K562 (cell line): ENCODE measurements around the gene MS4A2. TPM values are rescaled to one million over a fixed set of nuclear protein-coding genes. Genes with fewer than 3 reads are reported as not detected.
A peak's percentile ranks its signal among the peaks of the same experiment; 100 is the strongest.

Source experiments
- CBFA2T2 ChIP-seq: fragments of 450-650 bp; conservative IDR thresholded peaks from 2 replicates; pipeline ENCODE4 v1.6.1; 2017; ENCODE audit warnings: mild to moderate bottlenecking
- CBFA2T3 ChIP-seq: fragments of 450-650 bp; IDR thresholded peaks from 2 replicates; pipeline ENCODE4 v1.6.1; 2017
- DMBX1 ChIP-seq: fragments of 250-450 bp; sonication (Bioruptor Pico); IDR thresholded peaks from 2 replicates; pipeline ENCODE4 v1.8.0; 2022; ENCODE audit warnings: inconsistent platforms, mild to moderate bottlenecking, moderate library complexity, borderline replicate concordance
- EP300 ChIP-seq: IDR thresholded peaks from 2 replicates; pipeline ENCODE4 v1.6.1; 2012; ENCODE audit warnings: low read length, improper control_type of control experiment
- FOXM1 ChIP-seq, 2 experiments: fragments of 450-650 bp in 1 of 2; sonication (generic) in 1 of 2; formaldehyde crosslinking in 1 of 2; IDR thresholded peaks; 2 replicates each; pipeline versions ENCODE4 v1.6.1 to v1.9.0; 2017 to 2022; ENCODE audit warnings: low read depth in 2 of 2, mild to moderate bottlenecking in 2 of 2, missing genetic modification reagents in 1 of 2, moderate library complexity in 1 of 2
- MCM5 ChIP-seq: fragments of 450-650 bp; IDR thresholded peaks from 2 replicates; pipeline ENCODE4 v1.6.1; 2016; ENCODE audit warnings: low read depth
- MECOM ChIP-seq: fragments of 250-450 bp; sonication (Bioruptor Pico); IDR thresholded peaks from 2 replicates; pipeline ENCODE4 v1.8.0; 2022; ENCODE audit warnings: inconsistent platforms
- NBN ChIP-seq: fragments of 450-650 bp; IDR thresholded peaks from 2 replicates; pipeline ENCODE4 v1.6.1; 2016; ENCODE audit warnings: low read depth, mild to moderate bottlenecking
- NCOR1 ChIP-seq: fragments of 450-650 bp; IDR thresholded peaks from 2 replicates; pipeline ENCODE4 v1.6.1; 2016; ENCODE audit warnings: mild to moderate bottlenecking, moderate library complexity
- SETDB1 ChIP-seq: IDR thresholded peaks from one replicate; pipeline ENCODE4 v1.6.1; 2012; ENCODE audit warnings: low read length, control low read depth, inconsistent platforms
- TRIM24 ChIP-seq, 2 experiments: fragments of 450-650 bp; IDR thresholded peaks; 2 replicates each; pipeline ENCODE4 v1.6.1; 2016
- ZEB2 ChIP-seq: fragments of 450-650 bp; IDR thresholded peaks from 2 replicates; pipeline ENCODE4 v1.6.1; 2016
- ZNF232 ChIP-seq: sonication (generic); formaldehyde crosslinking; IDR thresholded peaks from 2 replicates; pipeline ENCODE4 v1.8.0; 2022; ENCODE audit warnings: mild to moderate bottlenecking, missing genetic modification reagents
- ZNF41 ChIP-seq: fragments of 250-450 bp; sonication (Bioruptor Pico); conservative IDR thresholded peaks from 2 replicates; pipeline ENCODE4 v1.4.0; 2020; ENCODE audit warnings: mild to moderate bottlenecking
- polyA plus RNA-seq, 8 experiments: library from polyadenylated mRNA; depleted of rRNA in 4 of 8; stranded (reverse) in 5 of 8; unstranded in 3 of 8; fragments of >200 nt; fragmentation: Nextera tagmentation in 2 of 8; fragmentation: Illumina TruSeq in 1 of 8; extraction: Ambion mirVana in 2 of 8; extraction: Trizol in 1 of 8; gene quantifications; 2 replicates each; pipeline versions ENCODE4 v1.2.1 to v1.2.3, GENCODE V29; 2011 to 2014; ENCODE audit warnings: inconsistent platforms in 1 of 8, missing spikeins in 1 of 8
- total RNA-seq, 7 experiments: library from RNA; depleted of rRNA in 6 of 7; stranded (reverse); fragments of >200 nt in 6 of 7; fragmentation: Illumina TruSeq in 2 of 7; extraction: Trizol in 2 of 7; gene quantifications; 2 replicates each; pipeline versions ENCODE4 v1.2.1 to v1.2.3, GENCODE V29; 2011 to 2021; ENCODE audit warnings: low replicate concordance in 1 of 7
- TF ChIP-seq, protein P1 (sequence below): fragments of 450-650 bp; IDR thresholded peaks from 2 replicates; pipeline ENCODE4 v1.6.1; 2016; ENCODE audit warnings: mild to moderate bottlenecking, moderate library complexity
- TF ChIP-seq, protein P2 (sequence below), 2 experiments: IDR thresholded peaks; 2 replicates each; pipeline ENCODE4 v1.6.1; 2011; ENCODE audit warnings: borderline replicate concordance in 1 of 2, control low read depth in 1 of 2, low read depth in 1 of 2, low read length in 1 of 2, mild to moderate bottlenecking in 1 of 2, mixed read lengths in 1 of 2, moderate library complexity in 1 of 2; ENCODE audit not compliant: insufficient read depth in 1 of 2, insufficient read length in 1 of 2, poor library complexity in 1 of 2, severe bottlenecking in 1 of 2; ENCODE audit errors: extremely low read depth in 1 of 2
- TF ChIP-seq, protein P3 (sequence below): fragments of 250-450 bp; sonication (Bioruptor Pico); IDR thresholded peaks from 2 replicates; pipeline ENCODE4 v1.8.0; 2022; ENCODE audit warnings: moderate library complexity, mild to moderate bottlenecking, inconsistent platforms

The MS4A2 gene
- total and polyA plus RNA-seq, 9 of the 15 experiments (the other 6 are each of a cell fraction or from before 2014, with no cell fraction given): 0.06 to 5.7 (median 0.86) TPM

DNA sequence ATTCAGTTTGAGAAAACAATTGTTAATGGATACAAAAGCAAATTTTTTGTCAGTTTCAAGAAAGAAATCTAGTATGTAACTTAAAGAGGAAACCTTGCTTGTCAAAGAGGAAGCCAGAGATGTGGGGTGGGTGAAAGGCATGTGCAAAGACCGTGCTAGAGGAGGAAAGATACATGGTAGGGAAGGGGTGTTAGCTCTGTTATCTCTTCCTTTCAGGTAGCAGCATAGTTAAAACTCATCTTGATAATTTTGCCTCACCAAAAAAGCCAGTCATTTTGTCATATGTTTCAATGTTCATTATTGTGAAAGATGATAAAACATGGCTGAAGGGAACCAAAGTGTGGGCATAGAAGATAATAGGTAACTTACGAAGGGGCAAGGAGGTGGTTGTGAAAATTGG lies 2.6 kb upstream of the MS4A2 start (continued):
- TF ChIP-seq, protein P1, sequence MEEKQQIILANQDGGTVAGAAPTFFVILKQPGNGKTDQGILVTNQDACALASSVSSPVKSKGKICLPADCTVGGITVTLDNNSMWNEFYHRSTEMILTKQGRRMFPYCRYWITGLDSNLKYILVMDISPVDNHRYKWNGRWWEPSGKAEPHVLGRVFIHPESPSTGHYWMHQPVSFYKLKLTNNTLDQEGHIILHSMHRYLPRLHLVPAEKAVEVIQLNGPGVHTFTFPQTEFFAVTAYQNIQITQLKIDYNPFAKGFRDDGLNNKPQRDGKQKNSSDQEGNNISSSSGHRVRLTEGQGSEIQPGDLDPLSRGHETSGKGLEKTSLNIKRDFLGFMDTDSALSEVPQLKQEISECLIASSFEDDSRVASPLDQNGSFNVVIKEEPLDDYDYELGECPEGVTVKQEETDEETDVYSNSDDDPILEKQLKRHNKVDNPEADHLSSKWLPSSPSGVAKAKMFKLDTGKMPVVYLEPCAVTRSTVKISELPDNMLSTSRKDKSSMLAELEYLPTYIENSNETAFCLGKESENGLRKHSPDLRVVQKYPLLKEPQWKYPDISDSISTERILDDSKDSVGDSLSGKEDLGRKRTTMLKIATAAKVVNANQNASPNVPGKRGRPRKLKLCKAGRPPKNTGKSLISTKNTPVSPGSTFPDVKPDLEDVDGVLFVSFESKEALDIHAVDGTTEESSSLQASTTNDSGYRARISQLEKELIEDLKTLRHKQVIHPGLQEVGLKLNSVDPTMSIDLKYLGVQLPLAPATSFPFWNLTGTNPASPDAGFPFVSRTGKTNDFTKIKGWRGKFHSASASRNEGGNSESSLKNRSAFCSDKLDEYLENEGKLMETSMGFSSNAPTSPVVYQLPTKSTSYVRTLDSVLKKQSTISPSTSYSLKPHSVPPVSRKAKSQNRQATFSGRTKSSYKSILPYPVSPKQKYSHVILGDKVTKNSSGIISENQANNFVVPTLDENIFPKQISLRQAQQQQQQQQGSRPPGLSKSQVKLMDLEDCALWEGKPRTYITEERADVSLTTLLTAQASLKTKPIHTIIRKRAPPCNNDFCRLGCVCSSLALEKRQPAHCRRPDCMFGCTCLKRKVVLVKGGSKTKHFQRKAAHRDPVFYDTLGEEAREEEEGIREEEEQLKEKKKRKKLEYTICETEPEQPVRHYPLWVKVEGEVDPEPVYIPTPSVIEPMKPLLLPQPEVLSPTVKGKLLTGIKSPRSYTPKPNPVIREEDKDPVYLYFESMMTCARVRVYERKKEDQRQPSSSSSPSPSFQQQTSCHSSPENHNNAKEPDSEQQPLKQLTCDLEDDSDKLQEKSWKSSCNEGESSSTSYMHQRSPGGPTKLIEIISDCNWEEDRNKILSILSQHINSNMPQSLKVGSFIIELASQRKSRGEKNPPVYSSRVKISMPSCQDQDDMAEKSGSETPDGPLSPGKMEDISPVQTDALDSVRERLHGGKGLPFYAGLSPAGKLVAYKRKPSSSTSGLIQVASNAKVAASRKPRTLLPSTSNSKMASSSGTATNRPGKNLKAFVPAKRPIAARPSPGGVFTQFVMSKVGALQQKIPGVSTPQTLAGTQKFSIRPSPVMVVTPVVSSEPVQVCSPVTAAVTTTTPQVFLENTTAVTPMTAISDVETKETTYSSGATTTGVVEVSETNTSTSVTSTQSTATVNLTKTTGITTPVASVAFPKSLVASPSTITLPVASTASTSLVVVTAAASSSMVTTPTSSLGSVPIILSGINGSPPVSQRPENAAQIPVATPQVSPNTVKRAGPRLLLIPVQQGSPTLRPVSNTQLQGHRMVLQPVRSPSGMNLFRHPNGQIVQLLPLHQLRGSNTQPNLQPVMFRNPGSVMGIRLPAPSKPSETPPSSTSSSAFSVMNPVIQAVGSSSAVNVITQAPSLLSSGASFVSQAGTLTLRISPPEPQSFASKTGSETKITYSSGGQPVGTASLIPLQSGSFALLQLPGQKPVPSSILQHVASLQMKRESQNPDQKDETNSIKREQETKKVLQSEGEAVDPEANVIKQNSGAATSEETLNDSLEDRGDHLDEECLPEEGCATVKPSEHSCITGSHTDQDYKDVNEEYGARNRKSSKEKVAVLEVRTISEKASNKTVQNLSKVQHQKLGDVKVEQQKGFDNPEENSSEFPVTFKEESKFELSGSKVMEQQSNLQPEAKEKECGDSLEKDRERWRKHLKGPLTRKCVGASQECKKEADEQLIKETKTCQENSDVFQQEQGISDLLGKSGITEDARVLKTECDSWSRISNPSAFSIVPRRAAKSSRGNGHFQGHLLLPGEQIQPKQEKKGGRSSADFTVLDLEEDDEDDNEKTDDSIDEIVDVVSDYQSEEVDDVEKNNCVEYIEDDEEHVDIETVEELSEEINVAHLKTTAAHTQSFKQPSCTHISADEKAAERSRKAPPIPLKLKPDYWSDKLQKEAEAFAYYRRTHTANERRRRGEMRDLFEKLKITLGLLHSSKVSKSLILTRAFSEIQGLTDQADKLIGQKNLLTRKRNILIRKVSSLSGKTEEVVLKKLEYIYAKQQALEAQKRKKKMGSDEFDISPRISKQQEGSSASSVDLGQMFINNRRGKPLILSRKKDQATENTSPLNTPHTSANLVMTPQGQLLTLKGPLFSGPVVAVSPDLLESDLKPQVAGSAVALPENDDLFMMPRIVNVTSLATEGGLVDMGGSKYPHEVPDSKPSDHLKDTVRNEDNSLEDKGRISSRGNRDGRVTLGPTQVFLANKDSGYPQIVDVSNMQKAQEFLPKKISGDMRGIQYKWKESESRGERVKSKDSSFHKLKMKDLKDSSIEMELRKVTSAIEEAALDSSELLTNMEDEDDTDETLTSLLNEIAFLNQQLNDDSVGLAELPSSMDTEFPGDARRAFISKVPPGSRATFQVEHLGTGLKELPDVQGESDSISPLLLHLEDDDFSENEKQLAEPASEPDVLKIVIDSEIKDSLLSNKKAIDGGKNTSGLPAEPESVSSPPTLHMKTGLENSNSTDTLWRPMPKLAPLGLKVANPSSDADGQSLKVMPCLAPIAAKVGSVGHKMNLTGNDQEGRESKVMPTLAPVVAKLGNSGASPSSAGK: 0 out of 2 replicates have a peak, but pooled peaks have one; percentile 49
- TF ChIP-seq MCM5 (no peak), ZEB2 (peak; percentile 82), MECOM (CRISPR knock-in tag) (0 out of 2 replicates have a peak, but pooled peaks have one; percentile 42), ZNF232 (CRISPR knock-in tag) (no peak), FOXM1 (IDR thresholded peaks at IDR 0.05; ENCODE audit: low read depth) (peak; percentile 60), FOXM1 (CRISPR knock-in tag; IDR thresholded peaks at IDR 0.05; ENCODE audit: low read depth) (no peak), NBN (0 out of 2 replicates have a peak, but pooled peaks have one; percentile 43), NCOR1 (peak; percentile 72), CBFA2T3 (peak; percentile 87), SETDB1 (no peak), CBFA2T2 (peak; percentile 75), ZNF41 (CRISPR knock-in tag) (no peak), EP300 (peak; percentile 84), TRIM24 (IDR thresholded peaks at IDR 0.05) (peak; percentile 76 to 87; a peak in 3 of 4 replicates), DMBX1 (CRISPR knock-in tag) (0 out of 2 replicates have a peak, but pooled peaks have one; percentile 16)
- TF ChIP-seq, protein P2, sequence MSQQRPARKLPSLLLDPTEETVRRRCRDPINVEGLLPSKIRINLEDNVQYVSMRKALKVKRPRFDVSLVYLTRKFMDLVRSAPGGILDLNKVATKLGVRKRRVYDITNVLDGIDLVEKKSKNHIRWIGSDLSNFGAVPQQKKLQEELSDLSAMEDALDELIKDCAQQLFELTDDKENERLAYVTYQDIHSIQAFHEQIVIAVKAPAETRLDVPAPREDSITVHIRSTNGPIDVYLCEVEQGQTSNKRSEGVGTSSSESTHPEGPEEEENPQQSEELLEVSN (IDR thresholded peaks at IDR 0.05; ENCODE audit: borderline replicate concordance in 1 of 2, extremely low read depth in 1 of 2, insufficient read depth in 1 of 2, insufficient read length in 1 of 2, low read depth in 1 of 2, low read length in 1 of 2, poor library complexity in 1 of 2, severe bottlenecking in 1 of 2): peak in 1 of 2 experiments; percentile 22
- TF ChIP-seq, protein P3, sequence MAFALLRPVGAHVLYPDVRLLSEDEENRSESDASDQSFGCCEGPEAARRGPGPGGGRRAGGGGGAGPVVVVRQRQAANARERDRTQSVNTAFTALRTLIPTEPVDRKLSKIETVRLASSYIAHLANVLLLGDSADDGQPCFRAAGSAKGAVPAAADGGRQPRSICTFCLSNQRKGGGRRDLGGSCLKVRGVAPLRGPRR (CRISPR knock-in tag): peak; percentile 45; the same call in 1 of the 2 replicates
